HUES48 (cell line): ENCODE measurements around the gene OTOS.

Experiments used
- H3K27ac ChIP-seq: one replicate; pipeline ENCODE4 v1.7.0; 2013; ENCODE audit warnings: low read depth, low read length, inconsistent platforms
- H3K27me3 ChIP-seq: 2 replicates; pipeline ENCODE4 v1.6.1; 2013; ENCODE audit warnings: mild to moderate bottlenecking, low read length; ENCODE audit not compliant: control insufficient read depth, insufficient read depth
- H3K36me3 ChIP-seq: 2 replicates; pipeline ENCODE4 v1.6.1; 2013; ENCODE audit warnings: low read length; ENCODE audit not compliant: control insufficient read depth, insufficient read depth
- H3K4me1 ChIP-seq: 2 replicates; pipeline ENCODE4 v1.6.1; 2013; ENCODE audit warnings: mild to moderate bottlenecking, low read length; ENCODE audit not compliant: control insufficient read depth, insufficient read depth
- H3K4me3 ChIP-seq: 2 replicates; pipeline ENCODE4 v1.5.1; 2013; ENCODE audit warnings: mild to moderate bottlenecking, low read depth, low read length
- H3K9ac ChIP-seq: 2 replicates; pipeline ENCODE4 v1.6.1; 2013; ENCODE audit warnings: mild to moderate bottlenecking, low read depth, low read length, moderate library complexity
- H3K9me3 ChIP-seq: 2 replicates; pipeline ENCODE4 v1.6.1; 2013; ENCODE audit warnings: low read length; ENCODE audit not compliant: control insufficient read depth, insufficient read depth

The OTOS gene

DNA sequence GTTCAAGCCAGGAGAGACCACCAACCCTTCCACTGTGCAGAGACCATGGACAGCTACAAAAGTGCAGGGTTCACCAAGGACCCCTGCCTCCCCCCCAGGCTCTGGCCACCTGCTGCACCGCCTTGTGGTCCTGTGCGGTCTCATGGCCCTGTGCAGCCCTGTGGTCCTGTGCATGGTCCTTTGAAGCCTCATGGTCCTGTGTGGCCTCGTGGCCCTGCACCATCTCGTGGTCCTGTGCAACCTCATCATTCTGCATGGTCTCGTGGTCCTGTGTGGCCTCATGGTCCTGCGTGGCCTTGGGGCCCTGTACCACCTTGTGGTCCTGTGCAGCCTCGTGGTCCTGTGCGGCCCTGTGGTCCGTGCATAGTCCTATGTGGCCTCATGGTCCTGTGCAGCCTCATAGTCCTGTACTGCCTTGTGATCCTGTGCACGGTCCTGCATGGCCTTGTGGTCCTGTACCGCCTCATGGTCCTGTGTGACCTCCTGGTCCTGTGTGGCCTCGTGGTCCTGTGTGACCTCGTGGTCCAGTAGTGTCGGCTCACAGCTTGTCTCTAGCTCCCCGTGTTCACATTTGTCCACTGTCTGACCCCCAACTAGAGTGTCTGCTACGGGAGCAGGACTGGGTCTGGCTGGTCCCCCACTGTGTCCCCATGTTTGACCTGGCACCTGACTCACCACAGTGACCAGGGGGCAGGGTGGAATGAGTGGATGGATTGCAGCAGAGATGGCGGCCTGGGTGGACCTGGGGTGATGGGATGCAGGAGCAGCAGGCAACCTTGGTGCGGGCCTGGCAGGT, 20.0 kb upstream of the OTOS start:
- no peak overlapping the region for H3K27ac ChIP-seq

DNA sequence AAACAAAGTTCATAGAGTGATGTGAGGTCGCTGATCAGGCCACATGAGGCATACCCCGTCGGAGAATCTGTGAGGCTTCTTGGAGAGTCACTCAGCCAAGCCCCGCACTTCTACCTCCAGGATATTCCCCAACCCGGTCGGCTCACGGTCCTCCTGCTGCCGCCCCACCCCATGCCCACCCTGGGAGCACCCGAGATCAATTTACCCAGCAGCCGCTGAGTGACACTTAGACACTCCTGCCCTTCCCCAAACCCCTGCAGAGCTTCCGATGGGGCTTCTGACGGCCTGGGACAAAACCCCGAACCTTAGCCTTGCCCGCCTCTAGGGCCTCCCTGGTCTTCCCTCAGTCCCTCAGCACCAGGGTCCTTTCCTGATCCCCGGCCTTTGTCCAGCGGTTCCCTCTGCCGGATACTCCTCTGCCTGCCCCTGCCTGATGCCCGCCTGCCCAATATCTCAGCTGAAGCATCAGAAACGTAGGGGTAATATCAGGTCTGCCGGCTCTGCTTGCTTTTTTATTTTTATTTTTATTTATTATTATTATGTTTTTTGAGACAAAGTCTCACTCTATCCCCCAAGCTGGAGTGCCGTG, 18.9 kb upstream of the OTOS start:
- Histone ChIP-seq H3K4me3 (no peak overlapping the region), H3K27me3 (no peaks in the 10 kb centered on the region), H3K4me1 (0 out of 2 replicates have a peak, but pooled peaks cover 3% of the 10 kb centered on the region), H3K36me3 (no peaks in the 10 kb centered on the region), H3K27ac (no peak overlapping the region), H3K9me3 (peaks cover 7% of the 10 kb centered on the region; the same call in 1 of the 2 replicates), H3K9ac (no peak overlapping the region)

More for the DNA sequence above, 20.0 kb upstream of the OTOS start:
- H3K4me1 ChIP-seq: 0 out of 2 replicates have a peak, but pooled peaks cover 3% of the 10 kb centered on the region
- no peak overlapping the region for H3K4me3 ChIP-seq
- H3K9ac ChIP-seq: no peak overlapping the region
- H3K9me3 ChIP-seq: peaks cover 7% of the 10 kb centered on the region; the same call in 1 of the 2 replicates
- H3K36me3 ChIP-seq: no peaks in the 10 kb centered on the region
- no peaks in the 10 kb centered on the region for H3K27me3 ChIP-seq

DNA sequence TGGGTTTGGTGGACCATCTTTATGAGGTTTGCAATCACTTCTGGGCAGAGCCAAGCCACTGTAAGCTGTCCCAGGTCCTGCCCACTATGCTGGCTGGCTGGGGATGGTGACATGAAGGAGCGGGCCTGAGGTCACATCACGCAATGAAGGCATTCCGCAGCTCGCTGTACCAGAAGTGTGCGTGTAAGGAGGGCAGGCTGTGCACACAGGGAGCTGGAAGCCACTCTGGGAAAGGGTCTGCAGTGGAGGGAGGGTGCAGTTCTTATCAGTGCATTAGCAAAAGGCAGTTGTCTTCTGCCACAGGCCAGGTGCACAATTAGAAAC, 16.7 kb upstream of the OTOS start:
- Histone ChIP-seq H3K27me3 (no peaks in the 10 kb centered on the region), H3K36me3 (no peaks in the 10 kb centered on the region), H3K27ac (no peak overlapping the region), H3K9ac (no peak overlapping the region), H3K4me3 (no peak overlapping the region), H3K9me3 (no peaks in the 10 kb centered on the region), H3K4me1 (0 out of 2 replicates have a peak, but pooled peaks cover 3% of the 10 kb centered on the region)

DNA sequence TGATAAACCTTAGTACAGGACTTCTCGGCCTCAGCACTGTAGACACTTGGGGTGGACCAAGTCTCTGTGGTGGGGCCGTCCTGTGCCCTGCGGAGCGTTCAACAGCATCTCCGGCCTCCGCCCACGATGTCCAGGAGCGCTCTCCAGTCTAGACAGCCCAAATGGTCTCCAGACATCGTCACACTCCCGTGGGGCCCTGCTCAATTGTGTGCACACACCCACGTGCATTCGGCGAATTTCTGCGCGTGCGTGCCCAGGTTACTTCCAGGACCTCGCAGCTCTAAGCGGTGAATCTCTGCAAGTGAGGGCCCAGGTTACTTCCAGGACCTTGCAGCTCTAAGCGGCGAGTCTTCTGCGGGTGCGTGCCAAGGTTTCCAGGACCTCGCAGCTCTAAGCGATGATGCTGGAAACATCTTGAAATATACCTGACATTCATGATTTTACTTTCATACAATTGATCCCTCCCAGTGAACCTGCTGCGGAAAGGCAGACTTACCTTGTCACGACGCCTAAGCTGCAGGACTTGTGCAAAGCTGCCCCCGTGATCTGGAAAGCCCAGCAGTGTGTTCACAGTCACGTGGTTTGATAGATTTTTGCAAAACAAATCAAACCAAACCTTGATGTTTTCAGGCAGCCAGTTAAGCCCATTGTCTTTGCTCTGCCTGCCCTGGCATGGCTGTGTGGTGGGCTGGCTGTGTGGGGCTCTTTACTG, 16.1 kb upstream of the OTOS start:
- Histone ChIP-seq H3K9ac (no peak overlapping the region), H3K36me3 (no peaks in the 10 kb centered on the region), H3K27me3 (no peaks in the 10 kb centered on the region), H3K27ac (no peak overlapping the region), H3K4me1 (0 out of 2 replicates have a peak, but pooled peaks cover 3% of the 10 kb centered on the region), H3K4me3 (no peak overlapping the region), H3K9me3 (no peaks in the 10 kb centered on the region)

DNA sequence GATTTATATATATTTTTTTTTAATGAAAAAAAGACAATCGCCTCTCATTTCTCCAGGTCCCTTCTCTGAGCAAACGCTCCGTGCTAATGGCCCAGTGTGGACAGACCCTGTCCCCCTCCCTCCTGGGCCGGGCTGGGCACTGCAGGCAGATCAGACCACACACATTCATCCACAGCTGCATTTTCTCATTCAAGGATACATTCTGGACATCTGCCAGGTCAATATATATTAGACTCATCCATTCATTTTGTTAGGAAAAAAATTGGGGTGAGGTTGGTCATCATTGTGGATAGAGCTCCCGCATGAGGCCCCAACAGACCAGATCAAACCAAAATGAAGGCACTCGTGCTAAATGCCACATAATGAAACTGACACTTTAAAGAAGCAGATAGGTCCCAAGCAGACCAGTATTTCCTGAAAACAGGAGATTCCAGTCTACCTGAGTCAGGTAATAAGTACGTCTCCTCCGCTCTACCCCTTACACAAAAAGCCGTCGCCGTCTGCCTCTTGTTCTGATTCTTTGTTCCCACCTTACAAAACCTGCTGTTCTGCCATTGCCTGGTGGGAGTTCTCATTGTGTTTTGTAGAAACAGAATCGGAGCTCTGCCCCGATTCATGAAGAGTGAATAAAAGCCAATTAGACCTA, 15.4 kb upstream of the OTOS start:
- no peak overlapping the region for H3K4me3 ChIP-seq
- no peaks in the 10 kb centered on the region for H3K27me3 ChIP-seq
- no peak overlapping the region for H3K9ac ChIP-seq
- H3K27ac ChIP-seq: no peak overlapping the region
- H3K36me3 ChIP-seq: no peaks in the 10 kb centered on the region
- no peaks in the 10 kb centered on the region for H3K9me3 ChIP-seq
- H3K4me1 ChIP-seq: 0 out of 2 replicates have a peak, but pooled peaks cover 3% of the 10 kb centered on the region

DNA sequence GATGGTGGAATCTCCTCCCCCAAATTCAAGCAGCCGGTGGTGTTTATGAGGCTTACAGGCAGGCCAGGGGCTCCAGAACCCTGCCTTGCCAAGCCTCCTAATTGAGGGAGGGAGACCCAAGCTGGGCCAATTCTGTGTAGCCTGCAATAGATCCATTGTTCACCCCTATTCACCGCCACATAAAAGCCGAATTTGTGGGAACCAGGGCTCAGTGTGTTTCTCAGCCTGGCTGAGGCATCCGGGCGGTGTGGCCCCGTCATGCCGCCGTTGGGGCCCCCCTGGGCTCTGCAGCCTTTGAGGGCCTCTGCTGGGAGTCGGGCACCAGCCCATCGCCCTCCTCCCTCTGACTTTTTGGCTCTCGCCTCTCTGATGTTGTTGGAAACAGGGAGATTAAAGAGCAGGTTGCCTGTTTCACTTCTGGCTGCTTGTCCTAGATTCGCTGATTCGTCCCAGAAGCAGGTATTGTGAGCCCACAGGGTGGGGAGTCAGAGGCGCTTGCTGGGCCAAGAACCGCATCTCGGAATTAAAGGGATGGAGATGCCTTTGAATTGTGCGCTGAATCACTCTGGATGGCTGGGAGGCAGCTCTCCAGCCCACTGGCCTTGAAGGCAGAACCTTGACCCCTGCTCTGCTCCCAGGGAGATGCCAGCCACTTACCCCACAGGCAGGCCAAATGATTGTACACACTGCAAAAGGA, 14.7 kb upstream of the OTOS start:
- H3K4me1 ChIP-seq: 0 out of 2 replicates have a peak, but pooled peaks cover 3% of the 10 kb centered on the region
- H3K9ac ChIP-seq: no peak overlapping the region
- no peak overlapping the region for H3K4me3 ChIP-seq
- H3K27me3 ChIP-seq: no peaks in the 10 kb centered on the region
- H3K36me3 ChIP-seq: no peaks in the 10 kb centered on the region
- no peak overlapping the region for H3K27ac ChIP-seq
- H3K9me3 ChIP-seq: no peaks in the 10 kb centered on the region

DNA sequence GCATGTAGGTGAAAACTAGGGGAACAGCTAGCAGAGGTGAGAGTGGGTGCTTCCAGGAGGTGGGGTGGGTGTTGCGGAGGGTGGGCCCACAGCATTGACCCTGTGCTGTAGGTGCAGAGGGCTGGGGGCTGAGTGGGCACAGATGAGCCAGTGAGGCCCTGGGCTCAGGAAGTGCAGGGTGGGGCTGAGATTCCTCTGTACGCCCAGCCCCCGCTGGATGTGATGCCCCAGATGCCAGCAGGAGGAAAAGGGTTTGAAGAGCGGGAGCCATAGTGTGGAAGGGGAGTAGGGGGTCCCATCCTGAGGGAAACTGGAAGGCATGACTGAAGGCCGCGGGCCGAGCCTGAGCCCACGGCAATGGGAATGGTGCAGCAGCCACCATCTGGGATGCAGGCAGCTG, 14.1 kb upstream of the OTOS start:
- Histone ChIP-seq H3K27me3 (no peaks in the 10 kb centered on the region), H3K9me3 (no peaks in the 10 kb centered on the region), H3K9ac (no peak overlapping the region), H3K27ac (no peak overlapping the region), H3K4me1 (0 out of 2 replicates have a peak, but pooled peaks cover 3% of the 10 kb centered on the region), H3K36me3 (no peaks in the 10 kb centered on the region), H3K4me3 (no peak overlapping the region)

DNA sequence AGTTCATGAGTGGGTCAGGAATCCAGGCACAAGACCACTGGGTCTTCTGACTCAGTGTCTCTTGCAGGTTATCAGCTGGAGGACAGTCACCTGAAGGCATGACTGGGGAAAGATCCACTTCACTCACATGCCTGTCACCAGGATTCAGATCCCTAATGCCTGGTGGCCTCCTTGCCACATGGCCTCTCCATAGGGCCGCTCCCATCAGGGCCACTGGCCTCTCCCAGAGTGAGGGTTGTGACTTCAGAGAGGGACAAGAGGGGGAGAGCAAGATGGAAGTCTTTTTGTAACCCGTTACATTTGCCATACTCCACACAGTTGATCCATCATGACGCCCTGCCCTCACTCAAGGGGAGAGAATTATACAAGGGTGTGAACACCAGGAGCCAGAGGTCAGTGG, 13.0 kb upstream of the OTOS start:
- H3K9ac ChIP-seq: no peak overlapping the region
- no peak overlapping the region for H3K27ac ChIP-seq
- H3K9me3 ChIP-seq: no peaks in the 10 kb centered on the region
- 0 out of 2 replicates have a peak, but pooled peaks cover 3% of the 10 kb centered on the region for H3K4me1 ChIP-seq
- H3K36me3 ChIP-seq: no peaks in the 10 kb centered on the region
- H3K4me3 ChIP-seq: no peak overlapping the region
- H3K27me3 ChIP-seq: no peaks in the 10 kb centered on the region

DNA sequence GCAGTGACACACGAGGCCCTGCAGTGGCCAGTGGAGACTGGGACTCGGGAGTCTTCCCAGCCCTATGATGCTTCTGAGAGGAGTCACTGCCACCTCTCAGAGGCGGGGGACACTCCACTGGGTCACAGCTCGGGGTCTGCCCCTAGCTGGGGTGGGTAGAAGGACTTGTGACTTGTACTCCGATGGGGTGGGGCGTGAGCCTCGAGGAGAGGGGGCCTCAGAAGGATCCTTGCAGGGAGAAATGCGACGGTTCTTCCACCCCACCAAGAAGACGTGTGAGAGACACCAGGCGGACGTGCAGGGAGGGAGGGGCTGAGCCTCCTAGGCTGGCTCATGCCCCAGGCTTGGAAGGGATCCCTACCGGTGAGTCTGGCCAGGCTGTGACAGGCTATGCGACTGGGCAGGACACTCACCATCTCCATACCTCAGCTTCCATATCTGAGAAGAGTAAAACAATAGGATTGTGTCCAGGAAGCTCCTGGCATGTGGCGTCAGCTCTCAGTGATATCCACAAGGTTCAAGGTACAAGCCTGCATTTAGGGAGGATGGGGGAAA, 11.1 kb upstream of the OTOS start:
- Histone ChIP-seq H3K9me3 (no peaks in the 10 kb centered on the region), H3K27ac (no peak overlapping the region), H3K27me3 (no peaks in the 10 kb centered on the region), H3K36me3 (no peaks in the 10 kb centered on the region), H3K4me3 (no peak overlapping the region), H3K9ac (no peak overlapping the region), H3K4me1 (no peaks in the 10 kb centered on the region)
